ENCODE results near the gene OR13C8.
"Not testable (repeated sequence)": the region's sequence is repeated elsewhere in the genome, so short reads cannot be mapped to it uniquely, and the experiment has no call there.

OR13C8 gene, protein sequence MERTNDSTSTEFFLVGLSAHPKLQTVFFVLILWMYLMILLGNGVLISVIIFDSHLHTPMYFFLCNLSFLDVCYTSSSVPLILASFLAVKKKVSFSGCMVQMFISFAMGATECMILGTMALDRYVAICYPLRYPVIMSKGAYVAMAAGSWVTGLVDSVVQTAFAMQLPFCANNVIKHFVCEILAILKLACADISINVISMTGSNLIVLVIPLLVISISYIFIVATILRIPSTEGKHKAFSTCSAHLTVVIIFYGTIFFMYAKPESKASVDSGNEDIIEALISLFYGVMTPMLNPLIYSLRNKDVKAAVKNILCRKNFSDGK

DNA sequence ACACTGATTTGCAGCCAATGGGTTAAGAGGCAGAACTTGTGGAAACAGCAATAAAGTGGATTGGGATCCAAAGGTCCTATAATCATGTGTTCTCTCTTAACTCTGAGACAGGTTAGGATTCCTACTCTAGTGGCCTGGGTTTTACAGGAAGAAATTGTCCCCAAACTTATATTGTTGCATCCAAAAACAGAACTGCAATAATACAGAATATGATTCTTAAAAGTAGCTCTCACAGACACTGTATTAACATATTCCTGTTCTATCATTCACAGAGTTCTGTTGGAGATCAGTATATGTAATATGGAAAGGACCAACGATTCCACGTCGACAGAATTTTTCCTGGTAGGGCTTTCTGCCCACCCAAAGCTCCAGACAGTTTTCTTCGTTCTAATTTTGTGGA, at the start of gene OR13C8:
Gene OR13C8 (plus strand): TSS at position 301 of the 400 bp plus-strand sequence. CDS start 0 bp downstream, at position 301.
- DNase-seq, result no peak

DNA sequence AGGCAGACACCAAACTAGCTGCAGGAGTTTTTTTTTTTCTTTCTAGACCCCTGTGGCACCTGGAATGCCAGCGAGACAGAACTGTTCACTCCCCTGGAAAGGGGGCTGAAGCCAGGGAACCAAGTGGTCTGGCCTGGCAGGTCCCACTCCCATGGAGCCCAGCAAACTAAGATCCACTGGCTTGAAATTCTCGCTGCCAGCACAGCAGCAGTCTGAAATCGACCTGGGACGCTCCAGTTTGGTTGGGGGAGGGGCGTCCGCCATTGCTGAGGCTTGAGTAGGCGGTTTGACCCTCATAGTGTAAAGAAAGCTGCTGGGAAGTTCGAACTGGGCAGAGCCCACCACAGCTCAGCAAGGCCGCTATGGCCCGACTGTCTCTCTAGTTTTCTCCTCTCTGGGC, 48.7 kb upstream of the OR13C8 start:
- not testable (repeated sequence) for DNase-seq

DNA sequence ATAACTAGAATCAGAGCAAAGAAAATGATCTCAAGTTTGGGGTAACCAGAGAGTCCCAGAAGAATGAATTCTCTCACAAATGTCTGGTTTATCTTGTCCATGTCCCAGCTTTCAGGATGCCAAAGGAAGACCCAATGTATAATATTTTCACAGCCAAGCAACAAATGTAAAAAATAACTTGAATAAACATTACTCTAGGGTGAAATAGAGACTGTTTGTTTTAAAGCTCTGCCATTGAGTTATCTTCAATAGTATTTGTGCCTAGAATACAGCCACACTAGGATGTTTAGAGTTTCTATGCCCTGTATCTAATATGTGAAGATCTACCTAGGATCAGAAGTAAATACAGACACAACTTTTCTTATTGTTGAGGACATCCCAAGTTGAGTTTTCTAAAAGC, 41.9 kb upstream of the OR13C8 start, which contains the start of gene OR13C4:
Gene OR13C4 (minus strand): TSS at position 101 of the 400 bp plus-strand sequence. CDS start 0 bp downstream, at position 101.
- DNase-seq, result no peak

DNA sequence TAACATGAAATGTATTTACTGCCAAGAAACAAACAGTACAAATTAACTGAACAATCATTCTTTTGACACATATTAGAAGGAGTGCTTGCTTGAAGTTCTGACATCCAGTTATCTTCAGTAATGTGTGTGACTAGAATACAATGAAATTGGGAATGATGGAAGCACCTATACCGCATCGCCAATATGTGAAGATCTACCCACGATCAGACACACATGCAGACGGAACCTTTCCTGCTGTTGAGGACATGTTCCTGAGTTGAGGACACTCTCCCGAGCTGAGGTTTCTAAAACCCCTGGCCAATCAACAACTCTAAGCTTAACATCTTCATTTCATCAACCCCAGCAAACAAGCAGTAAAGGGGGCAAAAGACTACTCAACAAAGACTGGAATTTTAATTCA, 32.2 kb upstream of the OR13C8 start, which contains the start of gene OR13C3:
Gene OR13C3 (minus strand): TSS at position 101 of the 400 bp plus-strand sequence. CDS start 133 bp downstream, outside the sequence.
- DNase-seq, result no peak

DNA sequence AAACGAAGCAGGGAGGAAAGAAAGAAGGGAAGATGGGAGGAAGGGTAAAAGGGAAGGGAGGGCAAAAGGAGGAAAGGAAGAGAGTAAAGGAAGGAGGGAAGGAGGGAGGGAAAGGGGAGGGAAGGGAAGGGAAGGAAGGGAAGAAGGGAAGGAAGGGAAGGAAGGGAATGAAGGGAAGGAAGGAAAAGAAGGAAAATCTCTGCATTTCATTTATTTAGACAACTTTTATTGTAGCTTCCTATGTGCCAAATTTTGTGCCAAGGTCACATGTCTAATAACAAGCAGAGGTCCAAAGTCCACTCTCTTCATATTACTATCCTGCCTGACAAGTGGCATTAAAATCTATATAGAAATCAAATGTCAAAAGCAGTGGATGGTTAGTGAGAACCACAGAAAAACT, 29.7 kb upstream of the OR13C8 start:
- no peak for DNase-seq

DNA sequence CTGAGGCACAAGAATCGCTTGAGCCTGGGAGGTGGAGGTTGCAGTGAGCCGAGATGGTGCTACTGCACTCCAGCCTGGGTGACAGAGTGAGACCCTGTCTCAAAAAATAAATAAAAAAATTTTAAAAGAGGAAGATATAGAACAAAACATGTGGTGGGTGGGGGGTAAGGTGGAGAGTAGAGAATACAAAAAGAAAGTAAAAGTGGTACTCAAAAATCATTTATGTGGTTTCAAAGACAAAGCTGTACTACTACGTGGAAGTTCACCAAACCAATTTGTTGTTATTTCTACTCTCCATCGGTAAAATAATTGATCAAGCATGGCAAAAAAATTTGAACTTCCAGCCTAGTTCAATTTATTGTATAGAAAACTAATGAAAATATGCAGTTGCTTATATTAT, 24.3 kb upstream of the OR13C8 start:
- no peak for DNase-seq

DNA sequence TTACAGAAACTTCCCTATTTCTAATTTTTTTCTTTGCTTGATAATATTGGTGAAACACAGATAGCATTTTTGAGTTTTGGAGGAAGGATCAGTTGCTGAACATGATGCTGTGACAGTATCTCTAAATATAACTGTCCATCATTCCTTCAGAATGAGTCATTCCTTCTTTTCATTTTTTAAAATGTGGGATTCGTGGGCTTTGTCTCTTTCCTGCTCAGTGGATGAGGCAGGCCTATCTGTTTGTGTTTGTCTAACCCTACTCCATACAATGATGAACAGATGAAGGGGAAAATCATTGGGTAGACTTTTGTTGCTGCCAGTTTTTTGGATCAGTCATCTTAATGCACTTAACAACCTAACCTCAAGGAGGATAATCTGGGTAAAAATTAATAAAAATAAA, 15.7 kb upstream of the OR13C8 start:
- no peak for DNase-seq

DNA sequence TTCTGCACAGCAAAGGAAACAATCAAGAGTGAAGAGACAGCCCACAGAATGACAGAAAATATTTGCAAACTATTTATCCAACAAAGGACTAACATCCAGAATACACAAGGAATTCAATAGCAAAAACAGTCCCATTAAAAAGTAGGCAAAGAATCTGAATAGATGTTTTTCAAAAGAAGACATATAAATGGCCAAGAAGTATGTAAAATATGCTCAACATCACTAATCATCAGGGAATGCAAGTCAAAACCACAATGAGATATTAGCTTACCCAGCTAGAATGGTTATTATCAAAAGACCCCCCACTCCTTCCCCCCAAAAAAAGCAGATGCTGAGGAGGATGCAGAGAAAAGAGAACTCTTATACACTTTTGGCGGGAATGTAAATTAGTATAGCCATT, 13.4 kb upstream of the OR13C8 start:
- DNase-seq, result no peak

DNA sequence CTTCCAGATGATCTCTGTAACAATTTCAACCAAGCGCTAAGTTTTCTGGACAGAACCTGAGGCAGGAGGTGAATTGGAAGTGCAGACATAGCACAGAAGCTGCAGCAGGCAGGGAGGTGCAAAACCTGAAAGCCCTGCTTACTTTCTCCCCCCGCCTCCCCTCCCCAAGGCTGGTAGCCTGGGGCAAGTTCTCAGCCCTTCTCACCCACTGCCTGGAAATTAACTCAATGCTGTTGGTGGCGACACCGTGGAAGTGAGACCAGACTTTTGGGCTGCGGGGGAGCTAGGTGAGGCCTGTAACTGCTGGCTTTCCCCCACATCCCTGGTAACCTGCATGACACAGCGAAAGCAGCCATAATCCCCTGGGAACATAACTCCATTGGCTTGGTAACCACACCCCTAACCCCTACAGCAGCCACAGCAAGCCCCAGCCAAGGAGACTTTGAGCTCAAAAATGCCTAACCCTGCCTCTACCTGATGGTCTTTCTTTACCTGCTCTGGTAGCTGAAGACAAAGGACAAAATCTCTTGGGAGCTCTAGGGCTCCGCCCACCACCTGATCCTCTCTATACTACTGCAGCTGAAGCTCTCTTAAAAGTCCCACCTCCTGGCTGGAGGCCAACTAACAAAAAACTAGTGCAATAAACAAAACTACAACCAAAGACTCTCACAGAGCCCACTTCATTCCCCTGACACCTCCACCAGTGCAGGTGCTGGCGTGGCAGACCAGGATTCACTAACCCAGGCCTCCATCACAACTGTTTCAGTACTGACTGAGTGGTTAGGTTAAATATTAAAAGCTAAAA, 11.9 kb upstream of the OR13C8 start:
- DNase-seq, result no peak

DNA sequence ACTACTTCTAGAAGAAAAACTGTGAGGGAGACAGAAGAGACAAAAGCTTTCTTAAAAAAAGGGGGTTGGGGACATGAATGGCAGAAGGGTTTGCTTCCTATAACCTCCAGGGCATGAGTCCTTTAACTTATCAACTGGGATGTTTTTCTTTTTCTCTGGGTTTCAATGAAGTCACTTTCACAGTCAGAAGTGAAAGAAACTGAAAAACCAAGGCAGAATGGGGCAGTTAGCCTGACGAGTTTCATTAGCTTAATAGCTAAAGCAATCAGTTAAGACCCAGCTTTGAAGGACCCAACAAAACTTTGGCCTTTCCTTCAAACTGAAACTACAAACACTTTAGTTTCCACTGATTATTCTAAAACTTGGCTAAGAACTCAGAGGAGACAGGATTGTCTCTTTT, 4.6 kb upstream of the OR13C8 start:
- no peak for DNase-seq

DNA sequence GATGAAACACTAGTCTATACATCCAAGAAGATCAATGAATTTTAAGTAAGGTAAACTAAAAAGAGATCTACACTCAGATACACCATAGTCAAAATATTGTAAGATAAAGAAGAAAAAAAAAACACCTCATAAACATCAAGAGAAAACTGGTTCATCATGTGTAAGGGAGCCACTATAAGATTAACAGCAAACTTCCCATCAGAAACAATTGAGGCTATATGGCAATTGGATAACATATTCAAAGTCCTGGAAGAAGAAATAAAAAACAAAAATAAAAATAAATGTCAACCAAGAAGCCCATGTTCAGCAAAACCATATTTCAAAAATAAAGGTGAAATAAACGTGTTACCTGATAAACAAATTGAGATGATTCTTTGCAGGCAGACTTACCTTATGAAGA, 3.6 kb downstream of the OR13C8 start:
- DNase-seq, result no peak

DNA sequence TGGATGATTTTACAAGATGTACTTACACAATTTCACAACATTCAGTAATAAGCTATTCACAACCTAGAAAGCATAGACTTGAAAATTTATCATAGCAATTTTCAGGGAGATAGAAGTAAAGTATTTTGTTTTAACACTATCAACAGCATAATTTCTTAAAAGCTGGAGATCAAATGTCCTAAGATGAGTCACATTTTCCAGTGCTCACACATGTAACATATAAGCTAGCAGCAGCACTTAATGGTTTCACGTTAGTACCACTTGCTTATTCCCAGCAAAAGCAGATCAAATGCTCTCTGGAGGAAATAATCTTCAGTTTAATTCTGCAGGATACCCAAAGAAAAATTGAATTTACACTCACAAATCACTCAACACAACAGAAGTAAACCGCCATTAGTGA, 6.5 kb downstream of the OR13C8 start:
- no peak for DNase-seq

DNA sequence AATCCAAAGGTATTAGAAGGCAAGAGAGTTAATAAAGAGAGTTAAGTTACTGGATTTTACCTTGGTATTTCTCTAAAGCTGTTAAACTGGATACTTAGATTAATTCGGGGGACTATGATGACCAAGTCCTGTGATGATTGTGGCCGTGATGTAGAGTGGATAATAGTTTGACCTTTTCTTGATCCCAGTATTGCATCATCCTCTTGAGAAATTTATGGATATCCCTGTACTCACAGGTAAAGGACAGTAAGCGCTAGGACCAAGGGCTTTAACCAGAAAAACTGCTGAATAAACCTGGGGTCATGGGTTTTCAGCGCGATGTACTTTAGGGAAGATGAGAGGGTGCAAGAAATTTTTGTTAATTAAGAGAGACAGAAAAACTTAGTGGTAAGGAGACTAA, 8.3 kb downstream of the OR13C8 start:
- no peak for DNase-seq

DNA sequence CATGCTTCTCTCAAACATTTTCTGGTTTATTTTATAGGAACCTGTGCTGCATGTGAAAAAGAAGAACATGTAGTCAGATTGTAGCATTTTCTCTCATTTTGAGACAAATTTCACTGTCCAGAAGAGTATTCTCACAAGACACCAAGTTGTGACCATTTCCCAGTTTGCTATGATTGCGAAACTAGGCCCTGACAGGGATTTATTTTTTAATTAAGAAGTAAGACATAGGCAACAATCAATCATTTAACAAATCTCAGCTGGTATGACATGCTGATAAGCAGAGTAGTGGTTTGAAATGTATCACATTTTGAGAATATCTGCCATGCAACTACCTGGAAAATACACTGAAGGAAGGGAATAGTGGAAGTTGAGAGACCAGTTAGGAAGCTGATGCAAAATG, 11.6 kb downstream of the OR13C8 start:
- no peak for DNase-seq

DNA sequence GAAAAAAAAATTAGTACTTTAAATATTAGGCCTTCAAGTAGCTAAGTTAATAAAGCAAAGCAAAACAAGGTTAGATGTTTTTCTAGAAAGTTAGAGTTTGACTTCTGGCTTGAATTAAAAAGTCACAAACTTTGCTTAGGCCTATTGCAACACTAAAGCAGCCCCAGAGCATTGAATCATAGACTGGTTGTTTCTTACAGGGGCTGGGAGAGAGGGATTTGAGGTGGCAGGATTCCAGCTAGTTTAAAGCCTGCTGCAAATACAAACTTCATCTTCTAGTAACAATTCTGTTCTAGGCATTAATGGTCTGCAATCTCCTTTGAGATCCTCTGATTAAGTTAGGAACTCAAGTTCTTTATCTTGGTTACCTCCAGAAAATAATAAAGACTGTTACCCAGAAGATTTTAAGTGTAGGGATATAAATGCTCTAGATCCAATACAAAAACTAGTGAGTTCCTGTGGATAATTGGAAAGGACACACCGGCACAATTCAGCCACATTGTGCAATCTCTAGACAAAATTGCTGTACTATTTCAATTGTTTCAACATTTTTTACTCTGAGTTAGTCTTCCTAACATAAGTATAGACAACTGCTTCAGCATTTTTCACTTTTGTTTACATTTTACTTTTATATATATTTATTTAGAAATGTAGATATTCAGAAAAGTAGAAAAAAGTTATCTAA, 17.7 kb downstream of the OR13C8 start:
- DNase-seq, result no peak

DNA sequence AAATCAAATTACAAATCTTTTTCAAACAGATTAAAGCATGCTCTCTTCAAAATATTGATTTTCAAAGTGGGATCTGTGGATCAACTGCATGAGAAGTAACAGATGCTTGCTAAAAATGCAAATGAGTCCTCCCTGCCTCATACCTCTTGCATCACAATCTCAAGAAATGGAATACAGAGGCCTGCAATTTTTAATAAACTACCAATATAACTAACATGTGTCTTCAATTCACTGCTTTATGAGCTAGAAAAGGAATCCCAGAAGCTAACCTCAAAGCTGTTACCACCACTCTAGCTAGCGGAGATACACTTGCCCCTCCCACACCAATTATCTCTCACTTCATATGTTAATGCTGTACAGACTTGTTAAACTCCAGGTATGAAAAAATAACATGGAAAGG, 20.7 kb downstream of the OR13C8 start:
- no peak for DNase-seq

DNA sequence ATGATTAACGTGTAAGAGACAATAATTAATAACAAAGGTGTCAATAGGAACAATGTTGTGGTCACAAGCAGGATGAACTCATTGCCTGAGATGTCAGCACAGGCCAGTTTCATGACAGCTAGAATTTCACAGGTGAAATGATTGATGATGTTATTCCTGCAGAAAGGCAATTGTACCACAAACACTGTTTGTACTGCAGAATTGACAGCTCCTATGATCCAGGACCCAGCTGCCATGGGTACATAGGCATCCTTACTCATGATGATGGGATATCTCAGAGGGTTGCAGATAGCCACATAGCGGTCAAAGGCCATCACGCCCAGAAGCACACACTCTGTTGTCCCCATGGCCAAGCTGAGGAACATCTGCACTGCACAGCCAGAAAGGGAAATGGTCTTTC, 29.8 kb downstream of the OR13C8 start:
- DNase-seq, result not testable (repeated sequence)

DNA sequence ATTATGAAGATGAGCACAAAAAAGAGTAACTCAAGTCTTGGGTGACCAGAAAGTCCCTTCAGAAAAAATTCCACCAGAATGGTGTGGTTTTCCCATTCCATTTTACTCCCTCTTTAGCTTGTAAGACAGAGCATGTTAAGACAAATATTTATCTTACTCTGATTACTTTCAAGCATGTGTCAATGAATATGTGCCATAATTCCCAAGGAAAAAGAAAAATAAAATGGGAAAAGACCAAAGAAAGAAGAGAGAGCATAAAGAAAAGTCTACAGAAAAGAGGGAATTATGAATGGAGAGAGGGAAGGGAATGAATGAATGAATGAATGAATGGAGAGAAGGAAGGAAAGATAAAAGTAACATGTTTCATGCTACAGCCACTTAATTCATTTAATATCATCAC, 30.3 kb downstream of the OR13C8 start, which contains the start of gene OR13C5:
Gene OR13C5 (minus strand): TSS at position 101 of the 400 bp plus-strand sequence. CDS start 0 bp downstream, at position 101.
- not testable (repeated sequence) for DNase-seq

DNA sequence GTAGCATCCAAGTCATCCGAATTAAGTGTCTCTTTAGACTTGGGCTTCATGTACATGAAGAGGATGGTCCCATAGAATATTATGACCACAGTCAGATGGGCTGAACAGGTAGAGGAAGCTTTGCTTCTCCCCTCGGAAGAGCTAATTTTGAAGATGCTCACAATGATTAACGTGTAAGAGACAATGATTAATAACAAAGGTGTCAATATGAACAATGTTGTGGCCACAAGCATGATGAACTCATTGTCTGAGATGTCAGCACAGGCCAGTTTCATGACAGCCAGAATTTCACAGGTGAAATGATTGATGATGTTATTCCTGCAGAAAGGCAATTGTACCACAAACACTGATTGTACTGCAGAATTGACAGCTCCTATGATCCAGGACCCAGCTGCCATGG, 35.8 kb downstream of the OR13C8 start:
- DNase-seq, result no peak

DNA sequence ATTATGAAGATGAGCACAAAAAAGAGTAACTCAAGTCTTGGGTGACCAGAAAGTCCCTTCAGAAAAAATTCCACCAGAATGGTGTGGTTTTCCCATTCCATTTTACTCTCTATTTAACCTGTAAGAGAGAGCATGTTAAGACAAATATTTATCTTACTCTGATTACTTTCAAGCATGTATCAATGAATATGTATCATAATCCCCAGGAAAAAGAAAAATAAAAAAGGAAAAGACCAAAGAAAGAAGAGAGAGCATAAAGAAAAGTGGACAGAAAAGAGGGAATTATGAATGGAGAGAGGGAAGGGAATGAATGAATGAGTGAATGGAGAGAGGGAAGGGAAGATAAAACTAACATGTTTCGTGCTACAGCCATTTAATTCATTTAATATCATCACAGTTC, 36.6 kb downstream of the OR13C8 start, which contains the start of gene OR13C2:
Gene OR13C2 (minus strand): TSS at position 101 of the 400 bp plus-strand sequence. CDS start 0 bp downstream, at position 101.
- not testable (repeated sequence) for DNase-seq

DNA sequence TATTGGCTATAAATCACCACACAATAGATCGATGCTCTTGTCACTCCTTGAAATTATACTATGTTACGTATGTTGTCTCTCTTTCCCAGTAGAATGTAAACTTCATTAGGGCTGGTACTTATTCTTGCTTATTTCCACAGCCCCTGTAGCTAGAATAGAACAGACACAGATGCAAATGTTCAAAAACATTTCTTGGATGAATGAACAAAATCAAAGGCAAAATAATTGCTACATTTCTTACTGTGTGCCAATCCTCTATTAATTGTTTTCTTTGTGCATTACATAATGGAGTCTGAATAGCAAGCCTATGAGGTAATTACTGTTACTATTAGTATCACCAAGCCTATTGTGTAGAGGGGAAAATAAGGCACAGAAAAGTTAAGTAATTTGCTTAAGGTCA, 37.2 kb downstream of the OR13C8 start:
- no peak for DNase-seq

DNA sequence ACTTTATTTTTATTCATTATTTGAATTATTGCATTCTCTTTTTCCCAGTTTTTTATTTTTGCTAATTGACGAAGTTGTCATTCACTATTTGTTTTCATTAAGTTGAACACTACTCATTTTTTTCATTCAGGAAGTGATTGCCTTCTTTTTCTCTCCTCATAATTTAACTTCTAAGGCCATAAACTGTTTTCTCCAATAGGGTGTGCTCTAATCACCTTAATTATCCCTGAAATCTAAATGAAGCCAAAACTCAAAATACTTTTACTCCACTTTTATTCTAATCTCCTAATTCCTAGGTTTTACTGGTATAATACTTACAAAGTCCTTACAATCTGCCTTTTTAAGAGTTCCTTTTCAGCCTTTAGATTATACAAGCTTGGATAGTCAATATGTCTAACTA, 39.4 kb downstream of the OR13C8 start:
- no peak for DNase-seq

DNA sequence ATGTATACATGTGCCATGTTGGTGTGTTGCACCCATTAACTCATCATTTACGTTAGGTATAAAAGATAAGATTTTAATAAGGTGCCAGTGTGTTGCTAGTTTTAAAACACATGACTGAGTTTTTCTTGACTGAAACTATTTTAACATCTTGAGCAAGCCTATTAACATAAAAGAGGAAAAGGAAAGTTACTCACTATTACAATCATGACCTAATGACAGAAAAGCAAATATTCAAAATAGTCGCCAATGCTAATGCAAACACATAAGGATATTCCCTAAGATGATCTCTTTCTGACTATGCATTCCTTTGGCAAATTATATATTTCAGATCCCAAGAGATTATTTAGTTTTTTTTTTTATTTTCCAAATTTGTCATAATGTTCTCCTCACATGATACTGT, 42.2 kb downstream of the OR13C8 start:
- no peak for DNase-seq

Measured in T1000 (cell line).